GM18951 (cell line): ENCODE measurements around the gene TADA2B.

Experiments used
- POLR2A ChIP-seq: IDR thresholded peaks from 4 replicates; pipeline ENCODE4 v1.6.1; 2011; ENCODE audit warnings: mild to moderate bottlenecking; ENCODE audit not compliant: insufficient read length, insufficient read depth; ENCODE audit errors: extremely low read depth
- in situ Hi-C: fragments of 300-500 bp; cut with MboI; formaldehyde crosslinking; loops from one replicate; pipeline ENCODE4 v1.12.0; 2022; ENCODE audit warnings: low sequenced_read_pairs, mixed read lengths, inconsistent platforms; ENCODE audit not compliant: unreplicated experiment

Gene TADA2B

DNA sequence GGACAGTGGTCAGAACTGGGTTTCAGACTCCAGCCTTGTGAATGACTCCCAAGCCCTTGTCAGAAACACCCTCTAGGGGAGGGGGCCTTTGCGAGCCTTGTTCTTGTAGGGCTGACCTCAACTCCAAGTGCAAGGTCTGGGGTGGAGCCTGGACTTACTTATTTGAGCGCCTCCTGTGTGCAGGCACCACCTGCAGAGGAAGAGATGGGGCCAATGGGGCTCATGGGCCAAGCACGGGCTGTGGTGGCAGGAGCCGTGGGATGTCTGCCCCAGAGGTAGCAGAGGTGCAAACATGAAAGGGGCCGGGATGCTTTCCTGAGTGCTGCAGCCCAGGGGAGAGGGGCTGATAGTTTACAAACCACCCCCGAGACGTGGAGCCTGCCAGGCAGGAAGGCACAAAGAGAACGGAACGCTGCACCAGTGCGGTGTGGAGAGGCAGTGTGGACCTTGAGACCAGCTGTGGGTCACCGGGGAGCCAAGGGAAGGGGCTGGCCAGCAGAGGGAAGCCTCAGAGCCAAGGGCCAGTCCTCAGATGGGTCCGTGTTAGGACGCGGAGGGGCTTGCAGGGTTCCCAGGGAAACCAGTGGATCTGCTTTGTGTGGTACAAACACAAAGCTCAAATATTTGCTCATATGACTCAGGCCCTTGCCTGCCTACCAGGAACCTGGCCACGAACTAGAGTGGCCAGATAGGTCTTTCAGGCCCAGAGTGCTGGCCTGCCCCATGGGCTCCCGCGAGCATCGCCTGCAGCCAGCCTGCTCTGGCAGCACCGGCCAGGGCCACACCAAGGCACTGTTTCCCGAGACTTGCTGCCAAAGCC is 8.7 kb upstream of the TADA2B start:
- in situ Hi-C loops, result no loop called here
- no peak for TF ChIP-seq POLR2A

GRCh38 chr4:7037425-7037824 is 5.7 kb upstream of the TADA2B start:
- TF ChIP-seq POLR2A, result no peak
- in situ Hi-C loops, result no loop called here

- in situ Hi-C loops, result loop anchor here (10.0 kb wide), 1 partner anchor 326 kb away; the partner anchor contains the start of gene BLOC1S4
These were observed 2.4 kb upstream of the TADA2B start for GRCh38 chr4:7040765-7041164.

GRCh38 chr4:7041246-7041645 is 1.9 kb upstream of the TADA2B start:
- TF ChIP-seq POLR2A, result no peak
- in situ Hi-C loops, result loop anchor here (10.0 kb wide), 1 partner anchor 326 kb away; the partner anchor contains the start of gene BLOC1S4

More at GRCh38 chr4:7040765-7041164, 2.4 kb upstream of the TADA2B start:
- TF ChIP-seq POLR2A, result no peak

GRCh38 chr4:7041801-7042502 is 1.2 kb upstream of the TADA2B start:
- TF ChIP-seq POLR2A, result no peak
- in situ Hi-C loops, result loop anchor here (10.0 kb wide), 1 partner anchor 327 kb away; the partner anchor contains the start of gene BLOC1S4

- in situ Hi-C loops, result loop anchor here (10.0 kb wide), 1 partner anchor 328 kb away; the partner anchor contains the start of gene BLOC1S4
These were observed 479 bp upstream of the TADA2B start for GRCh38 chr4:7042503-7043283.

DNA sequence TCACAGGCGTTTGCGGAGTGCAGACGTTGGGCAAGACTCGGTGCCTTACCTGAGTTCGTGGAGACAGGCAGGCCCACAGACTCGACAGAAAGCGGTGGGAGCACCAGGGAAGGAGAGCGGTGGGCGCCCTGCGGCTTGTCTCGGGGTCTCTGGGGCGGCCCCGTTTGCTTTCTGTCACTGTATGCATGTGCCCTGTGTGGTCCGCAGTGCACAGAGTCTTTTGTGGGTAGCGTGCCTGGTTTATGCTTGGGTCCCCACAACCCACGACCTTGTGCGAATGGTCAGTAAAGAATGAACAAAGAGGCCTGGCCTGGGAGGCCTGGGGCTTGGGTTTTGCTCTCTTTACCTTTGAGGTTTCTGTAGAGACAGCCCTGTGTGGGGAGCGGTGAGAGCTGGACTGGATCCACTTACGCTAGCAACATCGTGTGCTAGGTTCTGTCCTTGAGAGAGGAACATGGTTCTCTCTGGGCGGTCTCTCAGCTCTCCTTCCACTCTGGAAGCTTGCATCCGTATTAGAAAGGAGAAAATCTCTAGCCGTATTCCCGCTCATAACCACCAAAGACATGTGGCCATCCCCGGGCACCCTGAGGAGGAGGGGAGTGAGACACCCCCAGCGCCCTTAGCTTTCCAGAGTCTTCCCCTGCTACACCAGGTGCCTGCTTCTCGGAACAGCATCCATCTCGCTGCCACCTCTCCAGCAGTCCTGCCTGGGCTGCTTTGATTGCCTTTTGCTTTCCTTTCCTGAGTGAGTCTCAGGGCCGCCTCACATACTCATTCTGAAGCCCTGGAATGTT is 1.2 kb downstream of the TADA2B start:
- in situ Hi-C loops, result loop anchor here (10.0 kb wide), 1 partner anchor 330 kb away; the partner anchor contains the start of gene BLOC1S4
- no peak for TF ChIP-seq POLR2A

More at GRCh38 chr4:7042503-7043283, 479 bp upstream of the TADA2B start:
- no peak for TF ChIP-seq POLR2A

GRCh38 chr4:7045553-7045952 is 2.4 kb downstream of the TADA2B start:
- no peak for TF ChIP-seq POLR2A
- in situ Hi-C loops, result loop anchor here (10.0 kb wide), 1 partner anchor 331 kb away; the partner anchor contains the start of gene BLOC1S4

GRCh38 chr4:7045961-7046921 is 3.1 kb downstream of the TADA2B start:
- no peak for TF ChIP-seq POLR2A
- in situ Hi-C loops, result loop anchor here (10.0 kb wide), 1 partner anchor 331 kb away; the partner anchor contains the start of gene BLOC1S4

DNA sequence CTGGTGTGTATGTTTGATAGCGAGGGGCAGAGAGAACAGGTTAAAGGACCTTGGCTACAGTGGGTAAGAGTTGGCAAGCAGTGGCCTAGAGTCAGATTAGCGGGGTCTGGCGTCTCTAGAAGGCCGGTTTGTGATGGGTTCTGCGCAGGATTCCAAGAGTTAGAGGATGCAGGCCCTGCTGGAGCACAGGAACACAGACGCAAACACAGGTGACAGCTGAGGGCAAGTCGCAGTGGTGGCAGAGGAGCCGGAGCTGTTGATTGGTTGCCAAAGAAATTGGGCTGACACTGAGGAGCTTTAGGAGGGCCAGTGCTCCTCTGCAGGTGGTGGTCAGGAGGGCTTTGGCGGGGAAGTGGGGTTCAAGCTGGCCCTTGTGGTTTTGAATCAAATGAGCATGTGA is 3.8 kb downstream of the TADA2B start:
- in situ Hi-C loops, result loop anchor here (10.0 kb wide), 1 partner anchor 332 kb away; the partner anchor contains the start of gene BLOC1S4
- TF ChIP-seq POLR2A, result no peak

GRCh38 chr4:7048642-7049041 is 5.5 kb downstream of the TADA2B start:
- TF ChIP-seq POLR2A, result no peak
- in situ Hi-C loops, result loop anchor here (10.0 kb wide), 1 partner anchor 334 kb away; the partner anchor contains the start of gene BLOC1S4
